GM12878 (cell line): ENCODE results near the gene TRIM77.

ENCODE experiments used
- CBX3 ChIP-seq: fragments of 200-600 bp; sonication (generic); IDR thresholded peaks from 2 replicates; pipeline ENCODE4 v1.6.1; 2016; ENCODE audit warnings: low read depth, borderline replicate concordance
- CTCF ChIP-seq, 3 experiments: IDR thresholded peaks in 2 of 3; conservative IDR thresholded peaks in 1 of 3; 2 replicates each; pipeline ENCODE4 v1.5.1; 2011; ENCODE audit warnings: low read depth in 3 of 3, low read length in 3 of 3, mild to moderate bottlenecking in 3 of 3, control low read depth in 2 of 3, moderate library complexity in 2 of 3, inconsistent platforms in 1 of 3, mixed read lengths in 1 of 3; ENCODE audit not compliant: control insufficient read depth in 2 of 3, insufficient read depth in 1 of 3; ENCODE audit errors: extremely low read depth in 1 of 3
- EP300 ChIP-seq, 2 experiments: fragments of 150-350 bp in 1 of 2; IDR thresholded peaks; 2 replicates each; pipeline ENCODE4 v1.6.1; 2011 to 2012; ENCODE audit warnings: low read depth in 2 of 2, low read length in 2 of 2, borderline replicate concordance in 1 of 2, improper control_type of control experiment in 1 of 2, inconsistent platforms in 1 of 2; ENCODE audit not compliant: control insufficient read depth in 1 of 2
- NBN ChIP-seq: fragments of 450-650 bp; IDR thresholded peaks from 2 replicates; pipeline ENCODE4 v1.6.1; 2016
- NFYB ChIP-seq: IDR thresholded peaks from 2 replicates; pipeline ENCODE4 v1.6.1; 2011; ENCODE audit warnings: low read depth, mild to moderate bottlenecking, low read length, improper control_type of control experiment, moderate library complexity; ENCODE audit not compliant: insufficient read depth
- POLR2A ChIP-seq: IDR thresholded peaks from 2 replicates; pipeline ENCODE4 v1.6.1; 2011; ENCODE audit warnings: low read depth, mild to moderate bottlenecking, low read length
- POLR2AphosphoS5 ChIP-seq: IDR thresholded peaks from 2 replicates; pipeline ENCODE4 v1.6.1; 2011; ENCODE audit warnings: mild to moderate bottlenecking, low read length, inconsistent platforms
- RELA ChIP-seq: fragments of 450-650 bp; IDR thresholded peaks from 2 replicates; pipeline ENCODE4 v1.8.0; 2014; ENCODE audit warnings: borderline replicate concordance; ENCODE audit not compliant: partially characterized antibody
- REST ChIP-seq: IDR thresholded peaks from 2 replicates; pipeline ENCODE4 v1.6.1; 2012; ENCODE audit warnings: mild to moderate bottlenecking, low read depth, low read length
- SIX5 ChIP-seq: IDR thresholded peaks from 2 replicates; pipeline ENCODE4 v1.6.1; 2011; ENCODE audit warnings: mild to moderate bottlenecking, low read depth, low read length, moderate library complexity; ENCODE audit not compliant: severe bottlenecking
- SREBF2 ChIP-seq: IDR thresholded peaks from 2 replicates; pipeline ENCODE4 v1.6.1; 2012; ENCODE audit warnings: mild to moderate bottlenecking, low read length
- YY1 ChIP-seq: IDR thresholded peaks from 2 replicates; pipeline ENCODE4 v1.6.1; 2011; ENCODE audit warnings: low read depth, mild to moderate bottlenecking, low read length
- TF ChIP-seq, protein P1 (sequence below): fragments of 450-650 bp; formaldehyde crosslinking; IDR thresholded peaks from 2 replicates; pipeline ENCODE4 v1.4.0; 2020; ENCODE audit warnings: mild to moderate bottlenecking, moderate library complexity
- TF ChIP-seq, protein P2 (sequence below): IDR thresholded peaks from 2 replicates; pipeline ENCODE4 v1.6.1; 2012; ENCODE audit warnings: low read length, inconsistent platforms

DNA sequence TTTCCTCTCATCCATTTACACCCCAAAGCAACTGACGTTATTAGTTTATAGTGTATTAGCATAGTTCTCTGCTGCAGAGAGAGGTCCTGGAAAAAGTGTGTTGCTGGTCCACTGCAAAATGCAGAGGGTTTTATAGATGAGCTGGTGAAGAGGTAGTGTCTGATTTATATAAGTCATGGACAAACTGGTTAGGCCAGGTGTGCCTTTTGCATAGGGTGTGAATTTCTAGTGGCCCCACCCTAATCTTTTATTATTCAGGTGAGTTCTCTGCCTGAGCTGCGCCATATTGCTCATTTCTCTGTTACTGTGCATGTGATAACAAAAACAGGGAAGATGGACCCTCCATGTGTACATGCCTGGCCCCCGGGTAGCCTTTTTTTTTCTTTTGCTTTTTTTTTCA, 43.1 kb upstream of the TRIM77 start:
- no peak for TF ChIP-seq NFYB
- TF ChIP-seq CBX3, result no peak
- TF ChIP-seq CTCF (IDR thresholded peaks at IDR 0.05 in 2 of 3, conservative IDR thresholded peaks at IDR 0.05 in 1 of 3; ENCODE audit: control insufficient read depth in 2 of 3, extremely low read depth in 1 of 3, insufficient read depth in 1 of 3, low read depth in 3 of 3, low read length in 3 of 3), result no peak
- TF ChIP-seq YY1, result no peak
- TF ChIP-seq, protein P1, sequence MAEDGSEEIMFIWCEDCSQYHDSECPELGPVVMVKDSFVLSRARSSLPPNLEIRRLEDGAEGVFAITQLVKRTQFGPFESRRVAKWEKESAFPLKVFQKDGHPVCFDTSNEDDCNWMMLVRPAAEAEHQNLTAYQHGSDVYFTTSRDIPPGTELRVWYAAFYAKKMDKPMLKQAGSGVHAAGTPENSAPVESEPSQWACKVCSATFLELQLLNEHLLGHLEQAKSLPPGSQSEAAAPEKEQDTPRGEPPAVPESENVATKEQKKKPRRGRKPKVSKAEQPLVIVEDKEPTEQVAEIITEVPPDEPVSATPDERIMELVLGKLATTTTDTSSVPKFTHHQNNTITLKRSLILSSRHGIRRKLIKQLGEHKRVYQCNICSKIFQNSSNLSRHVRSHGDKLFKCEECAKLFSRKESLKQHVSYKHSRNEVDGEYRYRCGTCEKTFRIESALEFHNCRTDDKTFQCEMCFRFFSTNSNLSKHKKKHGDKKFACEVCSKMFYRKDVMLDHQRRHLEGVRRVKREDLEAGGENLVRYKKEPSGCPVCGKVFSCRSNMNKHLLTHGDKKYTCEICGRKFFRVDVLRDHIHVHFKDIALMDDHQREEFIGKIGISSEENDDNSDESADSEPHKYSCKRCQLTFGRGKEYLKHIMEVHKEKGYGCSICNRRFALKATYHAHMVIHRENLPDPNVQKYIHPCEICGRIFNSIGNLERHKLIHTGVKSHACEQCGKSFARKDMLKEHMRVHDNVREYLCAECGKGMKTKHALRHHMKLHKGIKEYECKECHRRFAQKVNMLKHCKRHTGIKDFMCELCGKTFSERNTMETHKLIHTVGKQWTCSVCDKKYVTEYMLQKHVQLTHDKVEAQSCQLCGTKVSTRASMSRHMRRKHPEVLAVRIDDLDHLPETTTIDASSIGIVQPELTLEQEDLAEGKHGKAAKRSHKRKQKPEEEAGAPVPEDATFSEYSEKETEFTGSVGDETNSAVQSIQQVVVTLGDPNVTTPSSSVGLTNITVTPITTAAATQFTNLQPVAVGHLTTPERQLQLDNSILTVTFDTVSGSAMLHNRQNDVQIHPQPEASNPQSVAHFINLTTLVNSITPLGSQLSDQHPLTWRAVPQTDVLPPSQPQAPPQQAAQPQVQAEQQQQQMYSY (CRISPR knock-in tag), result no peak
- TF ChIP-seq, protein P2, sequence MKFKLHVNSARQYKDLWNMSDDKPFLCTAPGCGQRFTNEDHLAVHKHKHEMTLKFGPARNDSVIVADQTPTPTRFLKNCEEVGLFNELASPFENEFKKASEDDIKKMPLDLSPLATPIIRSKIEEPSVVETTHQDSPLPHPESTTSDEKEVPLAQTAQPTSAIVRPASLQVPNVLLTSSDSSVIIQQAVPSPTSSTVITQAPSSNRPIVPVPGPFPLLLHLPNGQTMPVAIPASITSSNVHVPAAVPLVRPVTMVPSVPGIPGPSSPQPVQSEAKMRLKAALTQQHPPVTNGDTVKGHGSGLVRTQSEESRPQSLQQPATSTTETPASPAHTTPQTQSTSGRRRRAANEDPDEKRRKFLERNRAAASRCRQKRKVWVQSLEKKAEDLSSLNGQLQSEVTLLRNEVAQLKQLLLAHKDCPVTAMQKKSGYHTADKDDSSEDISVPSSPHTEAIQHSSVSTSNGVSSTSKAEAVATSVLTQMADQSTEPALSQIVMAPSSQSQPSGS, result no peak
- no peak for TF ChIP-seq POLR2A
- no peak for TF ChIP-seq REST
- no peak for TF ChIP-seq SREBF2
- TF ChIP-seq SIX5, result no peak
- no peak for TF ChIP-seq RELA
- TF ChIP-seq EP300 (IDR thresholded peaks at IDR 0.05; ENCODE audit: borderline replicate concordance in 1 of 2, control insufficient read depth in 1 of 2, low read depth in 2 of 2, low read length in 2 of 2), result no peak
- no peak for TF ChIP-seq NBN
- no peak for TF ChIP-seq POLR2AphosphoS5
